Stimulated activated CD4-positive, alpha-beta T cell treated with anti-CD3 and anti-CD28 coated beads, Interleukin-12 subunit alpha, Interleukin-12 subunit beta, amount 100 ng/mL, for 24 hours (primary cell): Measurements from ENCODE around the gene SLC22A23.

Experiments
- DNase-seq, 2 experiments: peaks; one replicate each; pipeline ENCODE4 v3.0.0-alpha.2; 2020; ENCODE audit warnings: low read depth in 2 of 2

The SLC22A23 gene

DNA sequence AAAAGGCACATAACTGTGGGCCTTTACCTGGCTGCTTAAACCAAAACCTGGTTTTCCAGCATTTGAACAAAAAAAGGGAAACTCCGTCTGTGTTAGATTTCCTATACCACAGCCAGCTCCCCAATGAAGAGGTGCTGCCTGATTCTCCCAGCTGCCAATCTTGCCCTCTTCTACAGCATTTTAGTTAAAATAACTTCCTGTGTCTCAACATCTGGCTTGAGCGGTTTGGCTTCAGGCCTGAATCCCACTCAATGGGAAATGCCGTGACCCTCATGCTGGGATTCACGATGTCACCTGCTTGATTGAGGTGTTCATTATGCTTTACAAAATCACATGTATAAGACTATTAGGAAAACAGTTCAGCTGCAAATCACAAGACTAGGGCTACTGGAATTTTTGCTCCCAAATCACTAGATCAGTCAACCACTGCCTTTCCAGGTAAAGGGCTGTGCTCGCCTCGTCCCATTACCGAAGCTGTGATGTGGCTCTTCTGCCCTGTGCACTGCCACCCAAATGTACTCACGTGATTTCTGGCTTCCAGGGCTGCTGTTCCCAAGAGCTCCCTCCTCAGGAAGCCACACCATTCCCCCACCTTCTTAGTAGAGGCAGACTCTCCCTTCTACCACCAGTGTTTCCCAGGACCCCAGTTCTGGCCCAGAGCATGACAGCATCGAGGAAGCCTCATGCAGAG, 103.5 kb downstream of the SLC22A23 start:
- DNase-seq = no peak

GRCh38 chr6:3352678-3353077, 104.2 kb downstream of the SLC22A23 start:
- no peak for DNase-seq

GRCh38 chr6:3351829-3352524, 104.9 kb downstream of the SLC22A23 start:
- DNase-seq = no peak

DNA sequence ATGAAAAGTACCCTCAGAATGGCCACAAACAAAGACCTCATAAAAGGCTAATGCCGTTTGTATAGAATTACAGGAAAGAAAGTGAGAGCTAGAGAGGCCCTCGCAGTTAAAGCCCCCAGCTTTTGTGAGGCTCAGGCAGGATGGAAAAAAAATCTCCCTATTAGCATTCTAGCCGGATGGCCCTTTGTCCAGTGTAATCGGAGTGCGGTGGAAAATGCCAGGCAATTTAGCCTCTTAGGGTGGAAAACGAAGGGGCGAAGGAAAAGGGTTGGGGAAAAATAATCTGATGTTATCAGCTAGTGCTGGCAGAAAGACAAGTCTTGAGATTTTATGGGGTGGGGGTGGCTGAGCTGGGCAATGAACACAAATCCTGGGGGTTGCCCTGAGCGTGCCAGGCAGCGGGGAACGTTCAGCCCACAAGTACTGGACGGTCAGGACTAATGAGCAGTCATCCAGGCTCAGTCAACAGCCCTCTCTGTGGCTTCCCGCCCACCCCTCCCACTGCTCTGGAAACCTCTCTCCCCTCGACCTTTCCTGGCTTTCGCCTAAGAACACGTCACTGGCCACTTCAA, 105.7 kb downstream of the SLC22A23 start:
- DNase-seq = no peak

DNA sequence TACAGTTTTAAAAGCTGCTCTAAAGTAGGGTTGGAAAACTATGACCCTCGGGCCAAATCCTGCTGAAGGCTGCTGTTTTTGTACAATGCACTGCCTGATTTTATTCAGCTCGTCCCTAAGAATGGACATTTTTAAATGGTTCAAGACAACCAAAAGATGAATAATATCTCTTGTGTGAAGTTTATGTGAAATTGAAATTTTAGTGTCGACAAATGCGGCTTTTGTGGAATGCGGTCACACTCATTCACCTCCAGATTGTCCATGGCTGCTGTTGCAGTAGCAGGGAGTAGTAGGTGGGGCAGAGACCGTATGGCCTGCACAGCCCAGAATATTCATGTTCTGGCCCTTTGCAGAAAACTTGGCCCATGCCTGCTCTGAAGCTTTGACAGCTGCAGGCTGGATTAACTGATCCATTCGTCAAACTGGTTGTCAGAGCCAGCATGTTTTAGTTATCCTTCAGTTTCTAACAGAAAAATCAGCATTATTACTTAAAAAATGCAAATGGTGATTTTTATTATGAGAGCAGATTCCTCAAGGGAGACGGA, 106.5 kb downstream of the SLC22A23 start:
- DNase-seq = no peak

DNA sequence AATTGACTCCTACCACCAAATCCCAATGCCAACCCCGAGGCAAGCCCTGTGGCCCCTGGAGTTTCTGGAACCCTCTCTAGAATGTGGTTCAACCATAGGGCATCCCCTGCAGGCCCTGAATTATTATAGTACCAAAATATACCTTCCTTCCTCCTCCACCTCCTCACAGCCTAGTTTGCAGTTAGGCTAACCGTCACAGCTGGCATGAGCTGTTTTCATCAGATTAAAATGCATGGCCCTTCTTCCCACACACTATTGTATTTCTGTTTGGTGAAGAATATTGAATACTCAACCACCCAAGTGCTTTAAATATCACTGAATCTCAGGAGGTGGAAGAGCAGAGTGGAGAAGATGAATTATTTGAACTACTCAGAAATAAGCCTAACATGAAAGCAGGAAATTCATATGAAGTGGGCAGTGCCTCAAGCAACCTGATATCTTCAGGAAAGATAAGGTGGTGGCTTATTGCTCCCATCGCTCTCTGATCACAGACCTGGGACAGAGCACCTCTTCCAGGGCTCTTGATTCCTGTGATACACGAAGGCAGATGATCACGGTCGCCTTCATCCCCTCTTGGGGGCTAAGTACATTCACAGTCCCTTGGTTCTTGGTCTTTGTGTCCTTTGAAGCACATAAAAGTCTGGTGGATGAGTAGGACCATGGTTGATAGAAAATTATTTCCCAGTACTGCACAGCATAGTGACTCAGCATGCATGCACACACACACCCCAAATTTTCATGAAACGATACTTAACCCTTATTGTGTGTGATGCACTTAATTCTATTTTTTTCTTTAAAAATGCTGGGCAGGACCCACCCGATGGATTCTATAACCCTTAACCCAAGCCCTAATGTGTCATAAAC, 107.2 kb downstream of the SLC22A23 start:
- DNase-seq = no peak

GRCh38 chr6:3348821-3349220, 108.0 kb downstream of the SLC22A23 start:
- no peak for DNase-seq

GRCh38 chr6:3347826-3348225, 109.0 kb downstream of the SLC22A23 start:
- no peak for DNase-seq

DNA sequence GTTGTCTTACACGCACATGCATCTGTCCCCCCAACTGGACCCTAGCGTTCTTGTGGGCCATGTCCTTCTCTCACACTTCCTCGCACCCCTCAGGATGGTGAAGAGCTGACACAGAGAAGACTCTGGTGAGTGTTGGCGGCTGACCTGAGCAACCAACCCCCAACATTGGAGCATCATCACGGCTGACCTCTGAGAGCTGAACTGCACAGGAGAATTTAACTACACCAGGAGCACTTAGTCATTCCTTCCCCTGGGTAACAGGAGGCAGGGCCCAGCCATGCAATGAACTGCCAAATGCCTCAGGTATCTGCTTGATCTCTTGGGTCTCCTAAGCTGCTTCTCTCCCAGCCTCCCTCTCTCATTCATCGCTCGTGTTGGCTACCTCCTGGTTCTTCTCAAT, 109.6 kb downstream of the SLC22A23 start:
- no peak for DNase-seq

DNA sequence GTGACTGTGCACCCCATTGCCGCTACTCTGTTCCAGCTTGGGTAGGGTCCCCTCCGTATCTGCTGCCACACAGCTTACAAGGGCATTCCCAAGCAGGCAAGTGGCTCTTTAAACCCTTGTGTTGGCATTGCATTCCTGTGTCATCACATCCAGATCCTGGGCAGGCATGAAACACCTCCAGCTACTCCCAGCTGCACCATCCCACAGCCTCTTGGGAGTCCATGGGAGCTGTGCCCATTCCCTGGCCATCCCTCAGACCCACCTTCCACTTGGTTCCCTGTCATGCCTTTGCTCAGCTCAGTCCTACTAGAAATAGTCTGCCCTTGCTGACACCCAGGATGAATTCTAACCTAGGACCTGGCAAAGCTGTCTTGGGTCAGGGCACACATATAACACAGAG, 110.4 kb downstream of the SLC22A23 start:
- DNase-seq = no peak

DNA sequence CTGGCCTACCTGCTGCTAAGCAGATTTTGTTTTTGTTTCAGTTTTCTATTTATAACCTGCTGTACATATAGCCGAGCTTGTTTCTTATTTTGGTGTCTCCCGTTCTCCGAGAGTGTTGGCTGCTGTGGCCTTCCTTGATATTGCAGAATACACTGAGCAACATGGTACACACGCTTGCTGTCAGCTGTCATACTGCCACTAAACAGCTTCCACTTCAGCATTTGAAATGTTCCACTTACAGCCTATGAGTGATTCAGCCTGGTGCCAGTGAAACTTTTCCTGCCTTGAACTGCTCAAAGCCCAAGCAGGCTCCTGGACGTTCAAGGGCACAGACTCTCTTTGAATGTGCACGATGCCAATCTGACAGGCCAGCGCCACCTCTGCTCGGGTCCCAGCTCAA, 111.0 kb downstream of the SLC22A23 start:
- DNase-seq = no peak

- no peak for DNase-seq
These were observed 113.6 kb downstream of the SLC22A23 start for GRCh38 chr6:3343089-3343883.

GRCh38 chr6:3341467-3341866, 115.4 kb downstream of the SLC22A23 start:
- no peak for DNase-seq

- DNase-seq = no peak
These were observed 116.0 kb downstream of the SLC22A23 start for GRCh38 chr6:3340894-3341293.

- no peak for DNase-seq
These were observed 116.5 kb downstream of the SLC22A23 start for GRCh38 chr6:3340358-3340802.

DNA sequence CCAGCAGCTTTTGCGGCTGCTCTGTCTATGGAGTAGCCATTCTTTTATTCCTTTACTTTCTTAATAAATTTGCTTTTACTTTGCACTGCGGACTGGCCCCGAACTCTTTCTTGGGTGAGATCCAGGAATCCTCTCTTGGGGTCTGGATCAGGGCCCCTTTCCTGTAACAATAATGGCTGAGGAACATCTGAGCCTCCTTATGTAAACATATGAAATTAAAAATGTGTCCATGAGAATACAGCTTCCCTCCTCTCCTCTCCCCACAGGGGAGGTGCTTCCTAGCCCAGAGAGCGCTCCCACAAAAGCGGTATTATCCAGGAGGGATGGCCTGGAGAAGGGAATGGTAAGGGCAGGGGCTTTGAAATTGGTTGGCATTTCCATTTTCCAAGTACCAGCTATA, 117.0 kb downstream of the SLC22A23 start:
- no peak for DNase-seq

GRCh38 chr6:3337521-3338350, 119.1 kb downstream of the SLC22A23 start:
- DNase-seq = no peak

GRCh38 chr6:3336859-3337515, 119.9 kb downstream of the SLC22A23 start:
- DNase-seq = no peak

- no peak for DNase-seq
These were observed 120.6 kb downstream of the SLC22A23 start for GRCh38 chr6:3336066-3336786.
